CD4-positive, alpha-beta T cell treated with Interleukin-15 for 1 hour (primary cell): ENCODE data around the gene AKR1C2.
A peak's percentile ranks its signal among the peaks of the same experiment; 100 is the strongest.
"Not testable (repeated sequence)": the region's sequence is repeated elsewhere in the genome, so short reads cannot be mapped to it uniquely, and the experiment has no call there.

Experiments used
- DNase-seq: peaks from one replicate; pipeline ENCODE4 v3.0.0-alpha.2; 2020

The AKR1C2 gene

DNA sequence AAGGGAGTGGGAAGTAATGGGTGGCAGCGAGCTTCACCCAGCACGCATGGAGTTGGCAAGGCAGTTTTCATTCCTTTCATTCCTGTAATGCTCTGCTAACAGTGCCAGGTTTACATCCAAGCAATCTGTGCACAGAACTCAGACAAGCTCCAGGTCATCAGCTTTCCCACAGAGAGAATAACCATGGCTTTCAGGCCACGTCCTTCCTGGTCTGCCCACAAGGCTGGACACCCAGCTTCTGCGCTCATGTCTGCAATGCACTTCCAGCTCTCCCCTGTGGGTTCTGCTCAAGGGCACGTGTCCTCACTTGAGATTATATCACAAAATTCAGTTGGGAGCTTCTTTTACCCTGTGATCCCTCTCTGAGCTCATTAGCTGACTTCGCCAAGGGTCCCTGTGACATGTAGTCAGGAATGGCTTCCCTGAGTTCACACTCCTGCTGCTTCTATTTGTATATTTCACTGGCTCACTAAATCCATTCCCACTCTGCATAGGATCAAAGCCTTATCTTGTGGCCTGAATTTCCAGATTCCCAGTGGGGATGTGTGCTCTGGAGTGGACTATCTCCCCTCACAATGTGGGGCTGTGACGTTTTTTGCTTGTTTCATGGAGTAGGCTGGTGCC is 18.6 kb downstream of the AKR1C2 start:
- DNase-seq: no peak

GRCh38 chr10:4984223-4984622 is 19.4 kb downstream of the AKR1C2 start:
- DNase-seq: peak; percentile 14

GRCh38 chr10:4983615-4984216 is 19.9 kb downstream of the AKR1C2 start:
- peak; percentile 15 for DNase-seq

GRCh38 chr10:4982764-4983226 is 20.9 kb downstream of the AKR1C2 start:
- DNase-seq: peak; percentile 13

- no peak for DNase-seq
These were observed 21.8 kb downstream of the AKR1C2 start for GRCh38 chr10:4981722-4982471.

GRCh38 chr10:4980793-4981192 is 22.9 kb downstream of the AKR1C2 start:
- DNase-seq: no peak

GRCh38 chr10:4978870-4979269 is 24.8 kb downstream of the AKR1C2 start:
- no peak for DNase-seq

DNA sequence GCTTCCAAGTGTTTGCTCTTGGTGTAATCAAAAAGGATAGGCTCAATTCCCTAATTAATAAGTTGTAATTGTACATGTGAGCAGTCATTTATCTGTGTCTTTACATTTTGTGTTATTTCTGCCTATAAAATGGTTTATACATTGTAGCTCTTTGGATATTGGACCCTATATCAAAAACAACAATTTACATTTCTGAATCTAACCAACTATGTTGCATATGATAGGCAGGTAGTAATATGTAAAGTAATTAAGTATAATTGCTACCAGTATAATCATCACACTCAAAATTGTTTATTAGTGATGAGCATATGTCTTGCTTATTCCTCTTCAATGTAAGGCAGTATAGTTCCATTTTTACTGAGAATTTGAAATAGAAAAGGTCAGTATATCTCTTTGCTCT is 26.6 kb downstream of the AKR1C2 start:
- DNase-seq: no peak

GRCh38 chr10:4974400-4974799 is 29.3 kb downstream of the AKR1C2 start:
- DNase-seq: not testable (repeated sequence)

DNA sequence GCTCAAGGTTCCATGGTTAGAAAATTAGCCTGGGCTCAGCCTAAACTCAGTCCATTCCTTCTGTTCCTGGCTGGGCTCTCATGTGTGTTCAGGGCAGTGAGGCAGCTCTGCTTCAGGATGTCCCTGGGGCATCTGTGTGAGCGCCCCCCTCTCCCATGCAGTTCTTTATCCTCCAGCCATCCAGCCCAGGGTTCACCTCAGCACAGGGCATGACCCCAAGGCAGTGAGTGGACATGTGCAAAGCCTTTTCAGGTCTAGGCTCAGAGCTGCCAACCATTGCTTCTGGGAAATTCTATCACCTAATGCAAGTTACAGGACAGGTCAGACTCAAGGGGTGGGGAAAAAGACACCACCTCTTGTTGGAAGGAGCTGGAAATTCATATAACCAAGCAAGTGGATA is 30.4 kb downstream of the AKR1C2 start:
- not testable (repeated sequence) for DNase-seq

DNA sequence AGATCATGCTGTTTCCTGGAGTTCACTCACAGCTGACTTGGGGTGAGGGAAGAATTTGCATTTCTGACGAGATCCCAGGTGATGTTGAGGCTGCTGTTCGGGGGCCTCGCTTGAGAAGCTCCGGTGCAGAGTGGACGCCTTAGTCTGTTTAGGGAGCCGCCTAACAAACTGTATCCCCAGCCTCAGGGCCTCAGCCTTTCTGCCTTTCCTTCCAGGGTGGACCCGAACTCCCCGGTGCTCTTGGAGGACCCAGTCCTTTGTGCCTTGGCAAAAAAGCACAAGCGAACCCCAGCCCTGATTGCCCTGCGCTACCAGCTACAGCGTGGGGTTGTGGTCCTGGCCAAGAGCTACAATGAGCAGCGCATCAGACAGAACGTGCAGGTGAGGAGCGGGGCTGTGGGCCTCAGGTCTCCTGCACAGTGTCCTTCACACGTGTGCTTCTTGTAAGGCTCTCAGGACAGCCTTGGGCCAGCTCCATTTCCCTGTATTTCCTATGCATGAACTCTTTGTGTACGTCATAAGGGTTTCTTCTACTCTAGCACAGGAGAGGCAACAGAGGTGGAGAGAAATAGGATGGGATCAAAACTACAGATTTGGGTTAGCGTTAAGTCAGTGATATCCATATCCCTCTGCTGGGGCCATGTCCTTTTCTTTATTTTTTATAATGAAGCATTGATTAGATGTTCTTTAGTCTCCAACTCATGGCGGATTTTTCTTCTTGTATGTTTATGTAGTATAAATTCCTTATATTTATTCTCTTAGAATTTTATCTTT is 31.1 kb downstream of the AKR1C2 start:
- not testable (repeated sequence) for DNase-seq

DNA sequence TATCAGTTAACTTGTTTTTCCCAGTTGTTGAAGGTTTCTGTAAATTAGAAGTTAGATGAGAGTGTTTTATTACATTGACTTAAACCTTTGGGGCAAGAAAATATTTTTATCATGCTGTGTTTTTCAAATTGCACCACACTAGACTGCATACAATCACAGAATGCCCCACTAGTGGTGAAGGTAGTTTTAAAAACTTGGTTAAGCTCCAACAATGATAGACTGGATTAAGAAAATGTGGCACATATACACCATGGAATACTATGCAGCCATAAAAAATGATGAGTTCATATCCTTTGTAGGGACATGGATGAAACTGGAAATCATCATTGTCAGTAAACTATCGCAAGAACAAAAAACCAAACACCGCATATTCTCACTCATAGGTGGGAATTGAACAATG is 33.3 kb downstream of the AKR1C2 start:
- DNase-seq: not testable (repeated sequence)

GRCh38 chr10:4969289-4969688 is 34.4 kb downstream of the AKR1C2 start:
- DNase-seq: not testable (repeated sequence)

DNA sequence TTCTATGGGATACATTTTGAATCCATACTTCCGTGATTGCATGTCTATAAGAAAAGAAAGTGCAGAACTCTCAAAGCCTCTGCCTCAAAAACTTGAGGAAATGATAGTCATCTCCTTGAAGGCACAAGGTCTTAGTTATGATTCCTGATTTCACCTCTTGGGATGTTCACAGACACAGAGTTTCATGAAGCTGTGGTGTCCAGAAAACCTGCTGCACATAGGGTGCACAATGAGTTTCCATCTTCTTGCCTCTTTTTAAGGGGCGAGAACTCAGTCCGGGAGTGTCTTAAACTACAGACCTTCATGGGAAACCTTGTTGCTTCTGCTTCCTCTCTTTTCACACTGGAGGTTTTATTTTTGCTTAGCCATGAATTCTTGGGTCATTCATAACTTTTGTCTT is 36.5 kb downstream of the AKR1C2 start:
- not testable (repeated sequence) for DNase-seq

GRCh38 chr10:4965763-4966162 is 37.9 kb downstream of the AKR1C2 start:
- not testable (repeated sequence) for DNase-seq

DNA sequence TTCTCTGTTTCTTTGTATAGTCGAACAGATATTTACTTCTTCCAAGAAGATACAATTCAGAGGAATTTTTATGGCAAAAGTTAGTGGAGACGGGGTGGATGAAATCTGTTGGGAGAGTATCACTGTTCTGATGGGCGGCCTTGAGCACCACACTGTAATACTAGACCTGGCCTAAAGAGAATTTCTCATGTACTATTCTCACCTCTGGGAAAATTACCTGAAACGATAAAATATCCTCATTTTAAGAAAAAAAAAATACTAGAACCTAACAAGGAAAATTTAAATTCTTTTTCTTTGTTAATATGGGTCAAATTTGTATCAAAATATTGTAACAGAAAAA is 39.9 kb downstream of the AKR1C2 start:
- not testable (repeated sequence) for DNase-seq

DNA sequence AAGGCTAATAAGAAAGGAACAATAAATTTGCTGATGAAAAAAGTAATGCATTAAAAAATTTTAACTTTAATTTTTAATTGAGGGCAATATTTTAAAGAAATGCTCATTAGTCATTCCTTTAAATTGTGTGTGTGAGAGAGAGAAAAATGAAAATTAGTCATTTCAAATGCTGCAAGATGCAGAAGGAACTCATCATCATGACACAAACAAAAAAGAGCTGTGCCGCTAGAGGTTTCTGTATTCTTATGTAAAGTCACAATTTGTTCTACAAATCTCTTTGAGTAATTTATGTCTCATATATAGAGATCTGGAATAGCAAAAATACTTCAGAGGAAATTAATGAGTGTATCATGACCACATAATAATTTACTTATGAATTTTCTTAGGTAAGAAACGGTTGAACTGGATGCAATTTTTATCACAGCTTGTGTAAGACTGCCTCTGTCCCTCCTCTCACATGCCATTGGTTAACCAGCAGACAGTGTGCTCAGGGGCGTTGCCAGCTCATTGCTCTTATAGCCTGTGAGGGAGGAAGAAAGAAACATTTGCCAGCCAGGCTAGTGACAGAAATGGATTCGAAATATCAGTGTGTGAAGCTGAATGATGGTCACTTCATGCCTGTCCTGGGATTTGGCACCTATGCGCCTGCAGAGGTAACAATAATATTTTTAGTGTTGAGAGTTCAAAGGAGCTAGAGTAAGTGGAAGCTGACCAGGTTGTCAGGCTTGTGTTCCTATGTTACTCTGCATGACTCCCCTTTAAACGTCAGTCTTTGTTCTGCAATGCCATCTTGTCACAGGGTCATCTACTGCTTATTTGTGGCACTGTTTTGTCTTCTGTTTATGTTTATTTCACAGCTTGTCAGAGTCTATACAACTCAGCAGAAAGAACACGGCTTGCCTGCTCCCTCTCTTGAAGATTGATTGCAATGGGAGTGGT is 40.5 kb downstream of the AKR1C2 start, which contains the start of gene AKR1C1:
TSS of gene AKR1C1 (plus strand) at position 540 of the 939 bp plus-strand sequence. CDS start at position 570, 30 bp downstream.
- not testable (repeated sequence) for DNase-seq

DNA sequence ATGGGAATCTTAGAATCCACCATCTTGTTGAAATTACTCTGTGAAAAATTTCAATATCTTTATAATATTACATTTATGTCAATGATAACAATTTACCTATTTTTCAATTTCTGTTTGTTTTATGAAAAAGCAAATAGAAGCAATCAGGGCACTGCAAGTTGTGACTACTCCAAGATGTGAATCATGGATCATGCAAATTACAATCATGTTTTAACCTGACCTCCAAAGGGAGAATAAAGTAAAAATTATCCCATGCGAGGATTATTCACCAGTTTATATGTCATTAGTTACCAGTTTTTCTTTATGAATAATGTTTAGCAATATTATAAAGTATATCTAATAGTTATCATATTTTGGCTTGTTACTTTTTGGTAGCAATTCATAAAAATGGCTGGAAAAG is 41.3 kb downstream of the AKR1C2 start:
- not testable (repeated sequence) for DNase-seq

GRCh38 chr10:4961558-4961957 is 42.1 kb downstream of the AKR1C2 start:
- DNase-seq: not testable (repeated sequence)

- DNase-seq: not testable (repeated sequence)
These were observed 46.6 kb downstream of the AKR1C2 start for GRCh38 chr10:4956955-4957645.

- not testable (repeated sequence) for DNase-seq
These were observed 47.6 kb downstream of the AKR1C2 start for GRCh38 chr10:4956088-4956487.
